Psoas muscle (tissue), 8 donors: ENCODE measurements around the gene ALK. TPM values are rescaled to one million over a fixed set of nuclear protein-coding genes. Genes with fewer than 3 reads are reported as not detected.
"Not testable (repeated sequence)": the region's sequence is repeated elsewhere in the genome, so short reads cannot be mapped to it uniquely, and the experiment has no call there.

Experiments
- ATAC-seq, 4 donors: fragments of 200-7000 bp; cut with Tn5 transposase; one replicate each; pipeline ENCODE4 v1.9.1; 2020; ENCODE audit warnings: moderate library complexity in 3 of 4, mild to moderate bottlenecking in 2 of 4
- DNase-seq, 2 donors: peaks; one replicate each; pipeline ENCODE4 v3.0.0-alpha.2; 2020
- H3K27ac ChIP-seq: fragments of 200-600 bp; one replicate; pipeline ENCODE4 v1.8.0; 2022
- H3K27me3 ChIP-seq, 3 donors: fragments of 200-600 bp in 1 of 3; one replicate each; pipeline versions ENCODE4 v1.6.1 to v1.8.0; 2013 to 2022; ENCODE audit warnings: low read length in 2 of 3, mild to moderate bottlenecking in 2 of 3, moderate library complexity in 1 of 3; ENCODE audit not compliant: insufficient read depth in 3 of 3
- H3K36me3 ChIP-seq, 2 donors: fragments of 200-600 bp in 1 of 2; one replicate each; pipeline versions ENCODE4 v1.6.1 to v1.8.0; 2013 to 2022; ENCODE audit warnings: low read depth in 1 of 2, mild to moderate bottlenecking in 1 of 2, moderate library complexity in 1 of 2; ENCODE audit not compliant: insufficient read depth in 1 of 2
- H3K4me1 ChIP-seq: fragments of 200-600 bp; one replicate; pipeline ENCODE4 v1.8.0; 2022
- H3K4me3 ChIP-seq: fragments of 200-600 bp; one replicate; pipeline ENCODE4 v1.8.0; 2022; ENCODE audit warnings: mild to moderate bottlenecking
- H3K9me3 ChIP-seq: fragments of 200-600 bp; one replicate; pipeline ENCODE4 v1.8.0; 2022
- WGBS, 3 donors: extraction: QIAGEN DNeasy Blood & Tissue Kit; methylation state at CpG; one replicate each; pipeline versions ENCODE4 v1.1.6 to v1.1.7; 2013; 5-methylcytosine and 5-hydroxymethylcytosine counted together
- intact Hi-C, 2 donors: fragments of 100-400 bp; cut with DNase I; formaldehyde crosslinking; loops; one replicate each; pipeline versions ENCODE4 v1.11.0 to v1.14.2; 2022
- polyA plus RNA-seq, 3 donors: library from polyadenylated mRNA; stranded (reverse); fragments of 200-250 nt; gene quantifications; one replicate each; pipeline ENCODE4 v1.2.3, GENCODE V29; 2013
- total RNA-seq, 4 donors: library from RNA; stranded (reverse); fragmentation: NEBNext Ultra II Directional in 2 of 4; extraction: Animal tissue kit (Norgen Biotek cat#: 25700) in 2 of 4; gene quantifications; one replicate each; pipeline versions ENCODE4 v1.2.1 to v1.2.4, GENCODE V29; 2021 to 2023
- TF ChIP-seq, protein P1 (sequence below): fragments of 200-600 bp; IDR thresholded peaks from one replicate; pipeline ENCODE4 v1.8.0; 2022; ENCODE audit warnings: antibody characterized with exemption
- donor health status: healthy with polysubstance abuse.
- donor health status: DM: no; HTN: no; CAD: no; lungs with moderate emphysema.
- donor health status: Bipolar disorder and iron deficiency.
- donor health status: healthy.
- donor health status: DM: yes; HTN: yes; CAD: no.
- donor health status: DM: no; HTN: no; CAD: no.
- donor health status: DM: no; HTN: no; CAD: no.
- donor health status: DM: yes; HTN: yes; CAD: no.

ALK gene
- total and polyA plus RNA-seq, 7 donors: 0.03 to 0.32 (median 0.08) TPM; not detected in 2

DNA sequence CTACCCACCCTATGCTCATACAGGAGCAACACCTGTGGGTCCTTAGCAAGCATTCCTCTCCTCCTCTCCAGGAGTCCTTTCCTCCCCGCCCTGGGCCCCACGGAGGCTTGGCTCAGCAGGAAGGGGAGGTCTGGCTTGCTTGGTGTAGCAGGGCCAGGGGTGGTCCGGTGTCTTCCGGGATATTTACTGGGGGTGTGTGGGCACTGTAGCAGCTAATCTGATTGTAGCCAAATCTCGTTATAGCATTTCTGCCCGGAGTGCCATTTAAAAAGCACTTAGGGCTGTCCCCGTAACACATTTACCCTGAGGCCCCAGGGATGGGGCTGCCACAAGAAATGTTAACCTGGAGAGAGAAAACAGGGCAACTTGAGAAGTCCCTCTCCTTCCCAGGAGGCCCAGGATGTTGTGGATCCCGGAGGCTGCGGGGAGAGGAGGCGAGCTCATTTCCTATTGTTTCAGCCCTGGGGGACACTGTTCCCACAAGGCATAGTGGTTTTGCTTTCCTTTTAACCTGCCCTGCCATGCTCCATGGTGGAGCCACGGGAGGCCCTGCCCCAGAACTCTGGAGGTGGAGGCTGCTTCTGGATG is 671.6 kb downstream of the ALK start:
- ATAC-seq (no peak), DNase-seq (no peak)
- intact Hi-C loops: no loop called here
- H3K36me3 ChIP-seq: no peaks in the 10 kb centered on the region
- WGBS, 3 donors: 62 to 68% (median 66%) methylated on average over 11 of the region's 11 CpGs
- H3K27me3 ChIP-seq: peaks cover 0 to 2% (median 0%) of the 10 kb centered on the region in 3 donors
- TF ChIP-seq, protein P1, sequence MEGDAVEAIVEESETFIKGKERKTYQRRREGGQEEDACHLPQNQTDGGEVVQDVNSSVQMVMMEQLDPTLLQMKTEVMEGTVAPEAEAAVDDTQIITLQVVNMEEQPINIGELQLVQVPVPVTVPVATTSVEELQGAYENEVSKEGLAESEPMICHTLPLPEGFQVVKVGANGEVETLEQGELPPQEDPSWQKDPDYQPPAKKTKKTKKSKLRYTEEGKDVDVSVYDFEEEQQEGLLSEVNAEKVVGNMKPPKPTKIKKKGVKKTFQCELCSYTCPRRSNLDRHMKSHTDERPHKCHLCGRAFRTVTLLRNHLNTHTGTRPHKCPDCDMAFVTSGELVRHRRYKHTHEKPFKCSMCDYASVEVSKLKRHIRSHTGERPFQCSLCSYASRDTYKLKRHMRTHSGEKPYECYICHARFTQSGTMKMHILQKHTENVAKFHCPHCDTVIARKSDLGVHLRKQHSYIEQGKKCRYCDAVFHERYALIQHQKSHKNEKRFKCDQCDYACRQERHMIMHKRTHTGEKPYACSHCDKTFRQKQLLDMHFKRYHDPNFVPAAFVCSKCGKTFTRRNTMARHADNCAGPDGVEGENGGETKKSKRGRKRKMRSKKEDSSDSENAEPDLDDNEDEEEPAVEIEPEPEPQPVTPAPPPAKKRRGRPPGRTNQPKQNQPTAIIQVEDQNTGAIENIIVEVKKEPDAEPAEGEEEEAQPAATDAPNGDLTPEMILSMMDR: no peak
- H3K4me3 ChIP-seq: no peak overlapping the region
- no peak overlapping the region for H3K27ac ChIP-seq
- no peaks in the 10 kb centered on the region for H3K9me3 ChIP-seq
- no peaks in the 10 kb centered on the region for H3K4me1 ChIP-seq

DNA sequence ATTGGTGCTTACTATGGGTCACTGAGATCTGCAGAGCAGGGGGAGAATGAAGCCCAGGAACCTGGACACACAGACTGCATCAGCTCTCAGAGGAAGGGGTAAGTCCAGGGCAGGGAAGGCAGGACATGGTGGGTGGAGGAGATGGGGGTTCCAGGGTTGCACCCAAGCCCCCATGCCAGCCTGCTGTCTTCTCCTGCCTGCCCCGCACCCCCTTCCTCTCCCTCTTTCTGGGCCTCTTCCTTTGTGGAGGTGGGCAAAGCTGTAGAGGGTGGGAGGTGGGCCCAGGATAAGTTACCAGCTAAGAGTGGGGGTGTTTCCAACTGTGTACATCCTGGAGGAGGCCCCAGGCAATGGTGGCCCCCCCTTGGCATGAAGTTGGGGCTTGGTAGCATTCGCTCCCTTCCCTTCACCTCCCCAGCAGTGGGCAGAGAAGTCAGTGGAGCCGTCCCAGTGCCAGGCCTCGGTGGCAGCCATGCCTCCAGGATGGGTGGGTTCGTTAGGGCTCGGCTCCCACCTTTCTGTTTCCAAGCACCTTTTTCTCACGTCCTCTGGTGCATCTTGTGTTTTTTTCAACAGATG is 674.0 kb downstream of the ALK start:
- no peaks in the 10 kb centered on the region for H3K4me1 ChIP-seq
- TF ChIP-seq, protein P1: no peak
- ATAC-seq (no peak), DNase-seq (no peak)
- H3K9me3 ChIP-seq: no peaks in the 10 kb centered on the region
- no peaks in the 10 kb centered on the region for H3K36me3 ChIP-seq
- no peak overlapping the region for H3K27ac ChIP-seq
- 82 to 93% (median 90%) methylated on average over 7 of the region's 7 CpGs for WGBS, 3 donors
- intact Hi-C loops: no loop called here
- H3K4me3 ChIP-seq: no peak overlapping the region
- peaks cover 0 to 2% (median 0%) of the 10 kb centered on the region in 3 donors for H3K27me3 ChIP-seq

DNA sequence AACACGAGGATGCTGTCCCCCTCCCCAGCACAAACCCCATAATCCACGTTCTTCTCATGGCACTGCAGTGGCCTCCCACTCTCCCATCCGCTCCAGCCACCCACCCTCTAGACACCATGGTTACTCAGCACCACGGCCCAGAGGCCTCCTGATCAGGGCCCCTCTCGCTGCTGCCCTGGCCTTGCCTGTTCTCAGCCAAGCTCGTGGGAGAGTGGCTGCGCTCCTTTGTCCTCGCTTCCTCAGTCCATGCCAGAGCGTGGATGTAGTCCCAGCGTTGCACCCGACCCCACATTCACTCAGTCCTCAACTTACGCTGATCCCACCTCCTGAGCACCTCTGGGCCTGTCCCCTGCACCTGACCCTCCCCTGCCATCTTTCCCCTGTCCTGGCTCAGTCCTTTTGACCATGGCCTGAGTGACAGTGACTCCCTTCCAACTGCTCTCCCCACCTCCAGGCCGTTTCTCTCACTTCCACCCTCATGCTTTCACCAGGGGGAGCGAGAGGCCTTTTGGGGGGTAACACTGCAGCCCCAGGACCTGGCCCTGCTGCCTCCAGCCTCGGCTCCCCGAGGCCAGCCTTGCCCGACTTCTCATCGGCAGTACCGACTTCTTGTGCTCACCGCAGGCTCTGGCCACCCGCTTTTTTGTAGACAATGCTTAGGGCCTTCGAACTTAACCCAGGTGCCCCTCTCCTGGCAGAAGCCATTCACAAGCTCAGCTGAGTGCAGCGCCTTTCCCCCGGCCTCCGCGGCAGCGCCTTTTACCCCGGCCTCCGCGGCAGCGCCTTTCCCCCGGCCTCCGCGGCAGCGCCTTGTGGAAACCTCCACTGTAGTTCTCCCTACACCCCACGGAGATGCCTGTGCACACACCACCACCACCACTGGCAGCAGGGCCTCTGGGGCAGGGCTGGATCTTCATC is 674.7 kb downstream of the ALK start:
- peaks cover 0 to 1% (median 0%) of the 10 kb centered on the region in 3 donors for H3K27me3 ChIP-seq
- 84 to 87% (median 85%) methylated on average over 36 of the region's 36 CpGs for WGBS, 3 donors
- no peaks in the 10 kb centered on the region for H3K4me1 ChIP-seq
- intact Hi-C loops: no loop called here
- ATAC-seq: no peak
- H3K36me3 ChIP-seq: no peaks in the 10 kb centered on the region
- no peak overlapping the region for H3K27ac ChIP-seq
- TF ChIP-seq, protein P1: no peak
- H3K4me3 ChIP-seq: no peak overlapping the region
- DNase-seq: no peak
- no peaks in the 10 kb centered on the region for H3K9me3 ChIP-seq

DNA sequence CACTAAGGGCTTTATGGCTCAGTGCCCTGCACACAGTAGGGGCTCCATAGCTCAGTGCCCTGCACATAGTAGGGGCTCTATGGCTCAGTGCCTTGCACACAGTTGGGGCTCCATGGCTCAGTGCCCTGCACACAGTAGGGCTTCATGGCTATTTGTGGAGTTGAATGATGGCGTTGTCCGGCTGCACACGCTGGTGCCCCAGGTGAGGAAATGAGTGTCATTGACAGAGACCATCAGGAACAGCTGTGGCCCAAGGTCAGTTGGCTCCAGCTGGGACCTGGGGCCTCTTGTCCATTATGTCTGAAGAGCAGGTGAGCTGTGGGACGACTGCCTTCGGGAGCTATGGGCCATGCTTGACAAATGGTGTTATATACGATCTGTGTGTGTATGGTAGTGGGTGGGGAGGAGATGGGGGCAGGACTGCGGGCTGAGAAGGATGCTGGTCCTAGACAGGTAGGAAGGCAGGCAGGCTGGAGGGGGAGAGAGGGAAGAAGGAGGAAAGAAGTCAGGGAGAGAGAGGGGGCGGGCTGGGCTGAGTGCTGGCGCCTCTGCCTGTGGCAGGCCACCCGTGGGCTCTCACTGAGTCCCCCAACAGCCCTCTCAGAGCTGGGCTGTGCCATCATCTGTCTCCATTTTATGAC is 675.5 kb downstream of the ALK start:
- no peaks in the 10 kb centered on the region for H3K4me1 ChIP-seq
- H3K9me3 ChIP-seq: no peaks in the 10 kb centered on the region
- ATAC-seq (no peak), DNase-seq (no peak)
- no peak overlapping the region for H3K27ac ChIP-seq
- peaks cover 0 to 9% (median 3%) of the 10 kb centered on the region in 3 donors for H3K27me3 ChIP-seq
- intact Hi-C loops: no loop called here
- TF ChIP-seq, protein P1: no peak
- H3K4me3 ChIP-seq: no peak overlapping the region
- no peaks in the 10 kb centered on the region for H3K36me3 ChIP-seq
- 63 to 72% (median 70%) methylated on average over 10 of the region's 10 CpGs for WGBS, 3 donors

GRCh38 chr2:29245035-29245741 is 676.2 kb downstream of the ALK start:
- H3K27me3 ChIP-seq: peaks cover 0 to 14% (median 3%) of the 10 kb centered on the region in 3 donors

More at GRCh38 chr2:29245035-29245741, 676.2 kb downstream of the ALK start:
- H3K4me3 ChIP-seq, H3K36me3 ChIP-seq, intact Hi-C loops, H3K4me1 ChIP-seq, ATAC-seq, H3K9me3 ChIP-seq, DNase-seq, H3K27ac ChIP-seq: not testable (repeated sequence)
- 97 to 98% (median 98%) methylated on average over 3 of the region's 3 CpGs for WGBS, 3 donors
